ENCODE results near the gene MYBL2. TPM values are rescaled to one million over a fixed set of nuclear protein-coding genes. Genes with fewer than 3 reads are reported as not detected.
A peak's percentile ranks its signal among the peaks of the same experiment; 100 is the strongest.
"Not testable (repeated sequence)": the region's sequence is repeated elsewhere in the genome, so short reads cannot be mapped to it uniquely, and the experiment has no call there.

The MYBL2 gene
- total RNA-seq, 3 donors from 2014 or later (not counting 1 experiment from before 2014, with no cell fraction given) = 1.6 to 2.4 (median 1.7) TPM

- no peak for TF ChIP-seq CTCF (IDR thresholded peaks at IDR 0.05)
- Histone ChIP-seq H3K4me3 (ENCODE audit: low read length) (no peak overlapping the region), H3K36me3 (ENCODE audit: control insufficient read depth, insufficient read depth, low read length) (no peaks in the 10 kb centered on the region), H3K4me1 (ENCODE audit: control insufficient read depth, insufficient read depth, low read length) (peaks cover 36% of the 10 kb centered on the region), H3K27me3 (ENCODE audit: control insufficient read depth, insufficient read depth, low read length) (peaks cover 26% of the 10 kb centered on the region), H3K9me3 (ENCODE audit: control insufficient read depth, insufficient read depth, low read length) (no peaks in the 10 kb centered on the region), H3K27ac (ENCODE audit: low read length) (no peak overlapping the region)
- 55% methylated on average over 4 of the region's 4 CpGs for WGBS (ENCODE audit: insufficient coverage)
- Mint-ChIP-seq H3K4me1 (peaks cover 30 to 38% of the 10 kb centered on the region in 2 donors), H3K27ac (peak overlapping the region in 1 of 2 donors; percentile 74), H3K9me3 (no peaks in the 10 kb centered on the region), H3K27me3 (ENCODE audit: low read depth in 2 of 2) (peaks cover 49 to 54% of the 10 kb centered on the region in 2 donors), H3K36me3 (no peaks in the 10 kb centered on the region), H3K4me3 (peak overlapping the region; percentile 66)
- ATAC-seq = no peak
- intact Hi-C loops (cut with micrococcal nuclease) = no loop called here
- no peak for DNase-seq
These were observed 85.1 kb downstream of the MYBL2 start for GRCh38 chr20:43752051-43752360.

- ATAC-seq (peak; percentile 32 to 81 (median 79)), DNase-seq (peak; percentile 20 to 37)
- H3K36me3 Mint-ChIP-seq = no peaks in the 10 kb centered on the region
- intact Hi-C loops (cut with micrococcal nuclease) = no loop called here
- Histone ChIP-seq H3K9me3 (ENCODE audit: control insufficient read depth, insufficient read depth, low read length) (no peaks in the 10 kb centered on the region), H3K27ac (ENCODE audit: low read length) (no peak overlapping the region), H3K4me3 (ENCODE audit: low read length) (no peak overlapping the region), H3K27me3 (ENCODE audit: control insufficient read depth, insufficient read depth, low read length) (peaks cover 26% of the 10 kb centered on the region), H3K4me1 (ENCODE audit: control insufficient read depth, insufficient read depth, low read length) (peaks cover 36% of the 10 kb centered on the region), H3K36me3 (ENCODE audit: control insufficient read depth, insufficient read depth, low read length) (no peaks in the 10 kb centered on the region)
- peaks cover 49 to 50% of the 10 kb centered on the region in 2 donors for H3K27me3 Mint-ChIP-seq (ENCODE audit: low read depth in 2 of 2)
- H3K4me3 Mint-ChIP-seq = peak overlapping the region; percentile 66
- no peak for TF ChIP-seq CTCF (IDR thresholded peaks at IDR 0.05)
- WGBS (ENCODE audit: insufficient coverage) = 34% methylated on average over 13 of the region's 13 CpGs
- peak overlapping the region in 1 of 2 donors; percentile 74 for H3K27ac Mint-ChIP-seq
- H3K4me1 Mint-ChIP-seq = peaks cover 30 to 38% of the 10 kb centered on the region in 2 donors
- H3K9me3 Mint-ChIP-seq = no peaks in the 10 kb centered on the region
These were observed 85.8 kb downstream of the MYBL2 start for GRCh38 chr20:43752561-43753301.

- Histone ChIP-seq H3K9me3 (ENCODE audit: control insufficient read depth, insufficient read depth, low read length) (no peaks in the 10 kb centered on the region), H3K4me3 (ENCODE audit: low read length) (no peak overlapping the region), H3K27me3 (ENCODE audit: control insufficient read depth, insufficient read depth, low read length) (peaks cover 17% of the 10 kb centered on the region), H3K4me1 (ENCODE audit: control insufficient read depth, insufficient read depth, low read length) (peaks cover 27% of the 10 kb centered on the region), H3K27ac (ENCODE audit: low read length) (no peak overlapping the region), H3K36me3 (ENCODE audit: control insufficient read depth, insufficient read depth, low read length) (no peaks in the 10 kb centered on the region)
- WGBS (ENCODE audit: insufficient coverage) = 93% methylated on average over 7 of the region's 7 CpGs
- ATAC-seq (no peak), DNase-seq (no peak)
- peaks cover 48 to 70% of the 10 kb centered on the region in 2 donors for H3K27me3 Mint-ChIP-seq (ENCODE audit: low read depth in 2 of 2)
- H3K36me3 Mint-ChIP-seq = no peaks in the 10 kb centered on the region
- no peak overlapping the region for H3K4me3 Mint-ChIP-seq
- H3K4me1 Mint-ChIP-seq = peaks cover 25 to 31% of the 10 kb centered on the region in 2 donors
- TF ChIP-seq CTCF (IDR thresholded peaks at IDR 0.05) = no peak
- no peaks in the 10 kb centered on the region for H3K9me3 Mint-ChIP-seq
- H3K27ac Mint-ChIP-seq = no peak overlapping the region
- intact Hi-C loops (cut with micrococcal nuclease) = no loop called here
These were observed 88.5 kb downstream of the MYBL2 start for GRCh38 chr20:43755390-43755789.

GRCh38 chr20:43755851-43756250 lies 88.9 kb downstream of the MYBL2 start:
- DNase-seq = no peak
- no peak for TF ChIP-seq CTCF (IDR thresholded peaks at IDR 0.05)
- Mint-ChIP-seq H3K36me3 (no peaks in the 10 kb centered on the region), H3K9me3 (no peaks in the 10 kb centered on the region), H3K4me1 (peaks cover 22 to 26% of the 10 kb centered on the region in 2 donors), H3K27me3 (ENCODE audit: low read depth in 2 of 2) (peaks cover 45 to 65% of the 10 kb centered on the region in 2 donors), H3K4me3 (no peak overlapping the region), H3K27ac (no peak overlapping the region)
- Histone ChIP-seq H3K4me1 (ENCODE audit: control insufficient read depth, insufficient read depth, low read length) (peaks cover 24% of the 10 kb centered on the region), H3K9me3 (ENCODE audit: control insufficient read depth, insufficient read depth, low read length) (no peaks in the 10 kb centered on the region), H3K27me3 (ENCODE audit: control insufficient read depth, insufficient read depth, low read length) (peaks cover 14% of the 10 kb centered on the region), H3K36me3 (ENCODE audit: control insufficient read depth, insufficient read depth, low read length) (no peaks in the 10 kb centered on the region), H3K4me3 (ENCODE audit: low read length) (no peak overlapping the region), H3K27ac (ENCODE audit: low read length) (no peak overlapping the region)
- 93% methylated on average over 8 of the region's 8 CpGs for WGBS (ENCODE audit: insufficient coverage)
- intact Hi-C loops (cut with micrococcal nuclease) = no loop called here
- no peak for ATAC-seq

- H3K4me1 Mint-ChIP-seq; H3K27ac ChIP-seq (ENCODE audit: low read length); H3K27ac Mint-ChIP-seq; H3K27me3 ChIP-seq (ENCODE audit: control insufficient read depth, insufficient read depth, low read length); ATAC-seq; H3K4me1 ChIP-seq (ENCODE audit: control insufficient read depth, insufficient read depth, low read length); H3K9me3 Mint-ChIP-seq; H3K9me3 ChIP-seq (ENCODE audit: control insufficient read depth, insufficient read depth, low read length); intact Hi-C loops (cut with micrococcal nuclease); H3K36me3 Mint-ChIP-seq; DNase-seq; H3K4me3 Mint-ChIP-seq; H3K36me3 ChIP-seq (ENCODE audit: control insufficient read depth, insufficient read depth, low read length); H3K4me3 ChIP-seq (ENCODE audit: low read length): not testable (repeated sequence)
- WGBS (ENCODE audit: insufficient coverage) = 89% methylated on average over 6 of the region's 6 CpGs
- H3K27me3 Mint-ChIP-seq (ENCODE audit: low read depth in 2 of 2) = peaks cover 34 to 46% of the 10 kb centered on the region in 2 donors
These were observed 91.0 kb downstream of the MYBL2 start for GRCh38 chr20:43757888-43758287.
